HG03159 (cell line): ENCODE measurements around the gene DCDC1.

Experiments used
- ATAC-seq: cut with Tn5 transposase; IDR thresholded peaks from one replicate; pipeline ENCODE4 v1.9.1; 2021; ENCODE audit warnings: mild to moderate bottlenecking, moderate library complexity; ENCODE audit not compliant: unreplicated experiment

DCDC1 gene

GRCh38 chr11:31107649-31108048 is 261.9 kb downstream of the DCDC1 start:
- no peak for ATAC-seq

DNA sequence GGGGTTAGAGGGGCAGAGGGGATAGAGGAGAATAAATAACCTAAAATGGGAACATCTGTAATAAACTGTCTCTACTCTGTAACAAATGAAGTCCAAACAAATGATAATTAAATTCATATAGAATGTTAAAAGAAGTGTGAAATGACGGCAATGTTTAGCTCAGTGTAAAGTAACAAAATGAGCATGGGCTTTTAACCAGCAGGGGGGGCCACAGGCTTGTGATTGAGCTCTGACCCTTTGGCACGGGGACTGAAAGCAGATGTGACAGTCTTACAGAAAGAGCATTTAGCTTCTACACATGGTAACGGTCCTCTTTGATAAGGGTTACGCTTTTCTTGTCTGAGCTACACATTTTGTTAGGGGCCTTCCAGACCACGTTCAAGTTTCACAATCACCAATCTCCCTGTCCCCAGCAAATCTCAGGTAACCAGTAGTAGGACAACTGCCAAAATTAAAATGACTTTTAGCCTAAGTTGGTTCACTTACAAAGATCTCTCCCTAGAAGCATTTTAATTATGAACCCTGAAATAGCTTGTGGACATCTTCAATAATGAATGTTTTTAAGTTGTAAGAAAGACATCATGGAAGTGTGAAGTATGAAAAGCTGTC is 262.5 kb downstream of the DCDC1 start:
- peak; percentile 93 for ATAC-seq

- ATAC-seq = no peak
These were observed 263.2 kb downstream of the DCDC1 start for GRCh38 chr11:31106326-31106725.

- ATAC-seq = no peak
These were observed 266.7 kb downstream of the DCDC1 start for GRCh38 chr11:31102875-31103274.

DNA sequence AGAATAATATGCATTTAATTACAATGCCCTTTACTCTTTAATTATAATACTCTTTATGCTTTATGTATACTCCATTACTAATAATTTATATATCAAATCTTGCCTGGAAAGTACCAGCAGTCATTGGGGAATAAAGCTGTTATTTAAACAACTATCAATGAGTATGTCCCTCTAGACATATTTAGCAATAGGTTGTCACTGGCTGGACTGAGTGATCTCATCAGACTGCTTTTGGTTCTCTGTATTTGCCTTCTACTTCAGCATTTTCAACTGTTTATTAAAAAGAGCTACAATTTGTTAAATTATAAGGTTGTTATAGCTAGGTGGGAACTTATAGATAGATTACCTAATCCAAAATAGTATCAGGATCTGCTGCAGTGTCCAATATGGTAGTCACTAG is 267.2 kb downstream of the DCDC1 start:
- no peak for ATAC-seq

DNA sequence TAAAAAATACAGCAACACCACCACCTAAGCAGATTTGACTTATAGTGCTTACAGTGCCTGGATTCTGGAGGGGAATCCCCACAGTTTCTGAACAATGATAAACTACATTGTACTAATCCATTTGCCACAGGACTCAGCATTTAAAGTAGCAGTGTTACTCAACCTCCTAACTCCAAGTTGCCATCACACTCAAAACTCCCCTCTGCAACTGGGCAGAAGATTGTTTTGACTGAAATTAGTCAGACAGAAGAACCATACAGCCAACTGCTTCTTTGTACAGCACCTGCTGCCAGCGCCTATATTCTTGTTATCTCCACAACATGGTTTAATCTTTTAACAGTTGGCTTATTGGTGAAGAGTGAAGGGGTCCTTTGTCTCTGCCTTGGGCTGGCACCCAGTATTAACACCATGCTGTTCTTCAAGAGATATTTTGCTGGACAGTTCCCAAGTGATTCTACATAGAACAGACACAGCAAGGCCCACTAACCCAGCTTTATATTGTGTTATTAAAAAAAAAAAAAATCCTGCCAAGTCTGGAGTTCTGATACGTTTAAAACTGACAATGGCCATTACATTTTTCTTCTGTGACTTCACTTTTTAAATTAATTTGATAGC is 273.2 kb downstream of the DCDC1 start:
- no peak for ATAC-seq

DNA sequence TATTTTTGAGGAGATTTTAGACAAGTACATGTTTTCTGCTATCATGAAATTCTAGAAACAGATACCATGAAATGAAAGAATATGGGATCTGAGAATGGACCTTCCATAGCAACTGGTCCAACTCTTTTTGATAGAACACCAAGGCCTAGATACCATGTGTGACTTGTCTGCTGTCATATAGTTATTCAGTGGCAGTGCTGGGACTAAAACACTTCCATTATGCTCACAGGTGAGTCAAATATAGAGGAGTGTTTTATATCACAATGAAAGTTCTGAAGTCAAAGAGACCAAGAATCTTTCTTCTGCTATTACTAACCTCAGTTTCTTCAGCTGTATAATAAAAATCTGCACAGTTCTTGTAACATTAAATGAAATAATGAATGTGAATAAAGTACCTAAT is 276.9 kb downstream of the DCDC1 start:
- no peak for ATAC-seq

GRCh38 chr11:31089117-31089516 is 280.4 kb downstream of the DCDC1 start:
- ATAC-seq = no peak

GRCh38 chr11:31069447-31070205 is 299.9 kb downstream of the DCDC1 start:
- ATAC-seq = no peak

- no peak for ATAC-seq
These were observed 308.7 kb downstream of the DCDC1 start for GRCh38 chr11:31060880-31061279.

GRCh38 chr11:31059529-31059928 is 310.0 kb downstream of the DCDC1 start:
- ATAC-seq = no peak

DNA sequence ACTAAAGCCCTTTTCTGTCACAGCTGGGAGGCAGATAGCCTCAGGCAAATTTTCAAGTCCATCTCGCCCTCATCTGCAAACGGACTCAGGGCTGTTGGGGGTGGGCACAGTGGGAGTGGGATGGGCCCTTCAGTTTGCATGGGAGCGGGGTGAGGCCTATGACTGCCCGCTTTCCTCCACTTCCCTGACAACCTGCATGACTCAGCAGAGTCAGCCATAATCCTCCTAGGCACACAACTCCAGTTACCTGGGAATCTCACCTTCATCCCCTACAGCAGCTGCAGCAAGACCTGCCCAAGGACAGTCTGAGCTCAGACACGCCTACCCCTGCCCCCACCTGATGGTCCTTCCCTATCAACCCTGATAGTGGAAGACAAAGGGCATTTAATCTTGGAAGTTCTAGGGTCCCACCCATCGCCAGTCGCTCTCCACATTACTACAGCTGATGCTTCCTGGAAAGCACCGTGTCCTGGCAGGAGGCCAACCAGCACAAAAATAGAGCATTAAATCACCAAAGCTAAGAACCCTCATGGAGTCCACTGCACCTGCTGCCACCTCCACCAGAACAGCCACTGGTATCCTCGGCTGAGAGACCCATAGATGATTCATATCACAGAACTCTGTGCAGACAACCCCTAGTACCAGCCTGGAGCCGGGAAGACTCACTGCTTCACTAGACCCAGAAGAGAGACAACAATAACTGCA is 319.3 kb downstream of the DCDC1 start:
- ATAC-seq = no peak

- no peak for ATAC-seq
These were observed 324.2 kb downstream of the DCDC1 start for GRCh38 chr11:31045335-31045734.

- no peak for ATAC-seq
These were observed 339.3 kb downstream of the DCDC1 start for GRCh38 chr11:31030138-31030792.

GRCh38 chr11:31026315-31026714 is 343.2 kb downstream of the DCDC1 start:
- no peak for ATAC-seq

DNA sequence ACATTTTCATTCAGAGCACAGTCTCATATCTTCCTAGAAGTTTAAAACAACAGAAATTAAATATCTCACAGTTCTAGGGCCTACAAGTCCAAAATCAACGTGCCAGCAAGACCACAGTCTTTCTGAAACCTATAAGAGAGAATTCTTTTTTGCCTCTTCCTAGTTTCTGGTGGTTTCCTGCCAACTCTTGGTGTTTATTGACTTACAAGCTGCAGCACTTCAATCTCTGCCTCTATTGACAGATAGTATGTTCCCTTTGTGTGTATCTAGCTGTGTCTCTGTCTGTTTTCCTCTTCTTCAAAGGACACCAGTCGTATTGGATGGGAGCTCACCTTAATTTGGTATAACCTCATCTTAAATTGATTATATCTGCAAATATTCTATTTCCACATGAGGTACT is 347.5 kb downstream of the DCDC1 start:
- ATAC-seq = no peak

GRCh38 chr11:31019786-31020185 is 349.8 kb downstream of the DCDC1 start:
- no peak for ATAC-seq

- no peak for ATAC-seq
These were observed 364.3 kb downstream of the DCDC1 start for GRCh38 chr11:31005202-31005601.

DNA sequence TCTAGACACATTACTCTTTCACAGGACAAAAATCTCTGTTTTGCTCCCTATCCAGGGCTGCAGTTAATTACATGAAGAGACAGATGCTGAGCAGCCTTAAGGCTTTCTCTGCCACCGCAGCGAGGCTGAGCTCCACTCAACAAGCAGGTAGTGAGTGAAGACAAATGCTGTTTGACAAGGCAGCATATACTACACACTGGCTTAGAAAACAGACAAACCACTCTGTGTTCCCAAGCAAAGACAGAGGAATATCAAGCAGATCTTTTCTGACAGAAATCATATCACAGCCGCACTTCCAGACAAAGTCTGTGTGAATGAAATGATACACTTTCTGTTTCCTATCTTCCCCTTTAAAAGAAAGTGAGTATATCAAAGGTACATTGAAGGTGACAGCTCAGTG is 368.1 kb downstream of the DCDC1 start:
- ATAC-seq = no peak

GRCh38 chr11:31000381-31000780 is 369.2 kb downstream of the DCDC1 start:
- ATAC-seq = no peak

GRCh38 chr11:30992513-30992849 is 377.1 kb downstream of the DCDC1 start:
- no peak for ATAC-seq
